ENCODE measurements around the gene SNU13. TPM values are rescaled to one million over a fixed set of nuclear protein-coding genes. Genes with fewer than 3 reads are reported as not detected.
A peak's percentile ranks its signal among the peaks of the same experiment; 100 is the strongest.

The SNU13 gene
- total RNA-seq, 4 donors from 2014 or later: 79.7 to 115 (median 93.3) TPM

GRCh38 chr22:41659941-41660340 lies 28.7 kb downstream of the SNU13 start:
- H3K4me1 ChIP-seq: peaks cover 0 to 9% (median 4%) of the 10 kb centered on the region in 4 donors
- no peak for DNase-seq (ENCODE audit: extremely low spot score)
- no peak overlapping the region for H3K4me3 ChIP-seq
- TF ChIP-seq POLR2AphosphoS5 (IDR thresholded peaks at IDR 0.05) (no peak), CTCF (IDR thresholded peaks at IDR 0.05) (no peak), EP300 (IDR thresholded peaks at IDR 0.05) (no peak), POLR2A (IDR thresholded peaks at IDR 0.05; ENCODE audit: low read depth) (no peak)
- H3K27ac ChIP-seq (replicated peaks in 1 of 4): peak overlapping the region in 1 of 4 donors; percentile 10
- H3K27me3 ChIP-seq: no peaks in the 10 kb centered on the region
- no peaks in the 10 kb centered on the region for H3K9me3 ChIP-seq
- WGBS: 73% methylated on average over 1 of the region's 1 CpG
- peaks cover 92 to 100% (median 100%) of the 10 kb centered on the region in 4 donors for H3K36me3 ChIP-seq
- intact Hi-C loops (cut with DNase I): no loop called here

- Histone ChIP-seq H3K27ac (replicated peaks in 1 of 4) (no peak overlapping the region), H3K4me1 (peaks cover 0 to 9% (median 4%) of the 10 kb centered on the region in 4 donors), H3K36me3 (peaks cover 92 to 100% (median 100%) of the 10 kb centered on the region in 4 donors), H3K27me3 (no peaks in the 10 kb centered on the region), H3K9me3 (no peaks in the 10 kb centered on the region), H3K4me3 (no peak overlapping the region)
- no peak for DNase-seq (ENCODE audit: extremely low spot score)
- WGBS: 92% methylated on average over 17 of the region's 17 CpGs
- intact Hi-C loops (cut with DNase I): no loop called here
- TF ChIP-seq CTCF (IDR thresholded peaks at IDR 0.05) (no peak), POLR2AphosphoS5 (IDR thresholded peaks at IDR 0.05) (no peak), POLR2A (IDR thresholded peaks at IDR 0.05; ENCODE audit: low read depth) (no peak), EP300 (IDR thresholded peaks at IDR 0.05) (no peak)
Measured at GRCh38 chr22:41658869-41659268, 29.8 kb downstream of the SNU13 start.

- peaks cover 0 to 9% (median 4%) of the 10 kb centered on the region in 4 donors for H3K4me1 ChIP-seq
- no peaks in the 10 kb centered on the region for H3K27me3 ChIP-seq
- peaks cover 98 to 100% (median 100%) of the 10 kb centered on the region in 4 donors for H3K36me3 ChIP-seq
- WGBS: 94% methylated on average over 6 of the region's 6 CpGs
- intact Hi-C loops (cut with DNase I): no loop called here
- H3K9me3 ChIP-seq: no peaks in the 10 kb centered on the region
- H3K4me3 ChIP-seq: no peak overlapping the region
- no peak for DNase-seq (ENCODE audit: extremely low spot score)
- H3K27ac ChIP-seq (replicated peaks in 1 of 4): no peak overlapping the region
- TF ChIP-seq POLR2A (IDR thresholded peaks at IDR 0.05; ENCODE audit: low read depth) (no peak), CTCF (IDR thresholded peaks at IDR 0.05) (no peak), EP300 (IDR thresholded peaks at IDR 0.05) (no peak), POLR2AphosphoS5 (IDR thresholded peaks at IDR 0.05) (no peak)
Measured at GRCh38 chr22:41657709-41658108, 31.0 kb downstream of the SNU13 start.

- no peak overlapping the region for H3K4me3 ChIP-seq
- H3K27me3 ChIP-seq: no peaks in the 10 kb centered on the region
- no peaks in the 10 kb centered on the region for H3K9me3 ChIP-seq
- TF ChIP-seq EP300 (IDR thresholded peaks at IDR 0.05): no peak
- no peak for TF ChIP-seq CTCF (IDR thresholded peaks at IDR 0.05)
- no peak for TF ChIP-seq POLR2A (IDR thresholded peaks at IDR 0.05; ENCODE audit: low read depth)
- TF ChIP-seq POLR2AphosphoS5 (IDR thresholded peaks at IDR 0.05): no peak
- H3K36me3 ChIP-seq: peaks cover 98 to 100% (median 100%) of the 10 kb centered on the region in 4 donors
- intact Hi-C loops (cut with DNase I): no loop called here
- no peak for DNase-seq (ENCODE audit: extremely low spot score)
- WGBS: 47% methylated on average over 5 of the region's 5 CpGs
- peak overlapping the region in 1 of 4 donors; percentile 7 for H3K27ac ChIP-seq (replicated peaks in 1 of 4)
- H3K4me1 ChIP-seq: peaks cover 0 to 9% (median 4%) of the 10 kb centered on the region in 4 donors
Measured at GRCh38 chr22:41656556-41656955, 32.1 kb downstream of the SNU13 start.

DNA sequence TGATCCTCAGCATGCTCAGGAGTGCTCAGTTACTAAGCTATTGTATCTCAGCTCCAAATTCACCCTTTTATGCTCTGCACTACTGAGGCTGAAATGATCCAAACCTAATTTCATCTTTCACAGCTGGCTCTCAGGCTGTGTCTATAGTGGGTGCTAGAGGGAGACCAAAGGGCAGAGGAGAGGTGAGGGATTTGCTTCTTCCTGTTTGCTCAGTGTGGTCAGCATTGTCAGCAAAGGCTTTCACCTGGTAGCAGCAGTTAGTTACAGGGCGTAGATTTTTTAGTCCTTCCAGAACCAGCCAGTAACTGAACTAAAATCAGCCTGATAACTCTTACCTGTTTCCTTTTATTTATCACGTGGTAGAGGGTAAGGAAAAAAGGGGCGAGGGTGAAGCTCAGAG lies 34.3 kb downstream of the SNU13 start:
- no peaks in the 10 kb centered on the region for H3K4me1 ChIP-seq
- peaks cover 98 to 100% (median 100%) of the 10 kb centered on the region in 4 donors for H3K36me3 ChIP-seq
- TF ChIP-seq CTCF (IDR thresholded peaks at IDR 0.05) (no peak), POLR2AphosphoS5 (IDR thresholded peaks at IDR 0.05) (no peak), POLR2A (IDR thresholded peaks at IDR 0.05; ENCODE audit: low read depth) (no peak), EP300 (IDR thresholded peaks at IDR 0.05) (no peak)
- no peak for DNase-seq (ENCODE audit: extremely low spot score)
- no peak overlapping the region for H3K27ac ChIP-seq (replicated peaks in 1 of 4)
- no peaks in the 10 kb centered on the region for H3K27me3 ChIP-seq
- H3K9me3 ChIP-seq: no peaks in the 10 kb centered on the region
- intact Hi-C loops (cut with DNase I): no loop called here
- no peak overlapping the region for H3K4me3 ChIP-seq
- WGBS: 96% methylated on average over 3 of the region's 3 CpGs

Measured in esophagus muscularis mucosa (tissue), 4 donors.